GM03348 (cell line): Measurements from ENCODE around the gene RFFL.
"Not testable (repeated sequence)": the region's sequence is repeated elsewhere in the genome, so short reads cannot be mapped to it uniquely, and the experiment has no call there.

ENCODE experiments used
- DNase-seq: peaks from one replicate; pipeline ENCODE4 v3.0.0; 2012; ENCODE audit warnings: low spot score

The RFFL gene

DNA sequence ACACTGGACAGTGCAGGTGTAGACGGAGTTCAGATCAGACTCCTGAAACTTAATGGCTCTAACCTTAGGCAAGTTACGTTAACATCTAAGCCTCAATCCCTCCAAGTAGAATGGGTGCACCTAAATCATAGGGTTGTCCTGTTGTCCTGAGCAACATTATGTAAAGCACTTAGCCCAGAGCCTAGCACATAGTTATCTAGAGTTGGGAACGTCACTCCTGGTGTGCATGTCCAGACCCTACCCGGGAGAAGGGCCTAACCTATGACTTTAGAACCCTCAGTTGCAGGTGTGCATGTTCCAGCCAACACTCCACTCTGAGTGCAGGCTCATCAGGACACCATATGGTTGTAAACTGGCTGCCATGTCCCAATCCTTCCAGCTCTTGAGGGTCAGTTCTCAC lies 57.2 kb downstream of the RFFL start:
- DNase-seq, result no peak

DNA sequence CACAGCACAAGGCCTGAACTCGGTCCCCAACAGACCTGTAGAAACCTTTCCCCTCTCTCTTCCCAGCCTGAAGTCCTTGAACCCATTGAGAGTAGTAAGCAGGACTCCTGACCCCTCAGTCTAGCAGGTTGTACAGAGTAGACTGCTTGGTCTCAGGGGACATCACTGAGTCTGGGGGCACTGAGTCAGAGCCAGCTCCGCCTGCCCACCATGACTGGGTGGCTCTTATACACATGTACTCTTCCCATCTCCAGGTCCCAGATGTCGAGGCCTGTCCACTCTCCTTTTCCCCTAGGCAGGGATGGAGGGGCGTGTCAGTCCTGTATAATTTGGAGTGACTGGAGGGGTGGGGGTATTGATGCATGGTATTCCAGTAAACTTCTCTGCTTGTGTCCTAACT lies 59.7 kb downstream of the RFFL start:
- no peak for DNase-seq

DNA sequence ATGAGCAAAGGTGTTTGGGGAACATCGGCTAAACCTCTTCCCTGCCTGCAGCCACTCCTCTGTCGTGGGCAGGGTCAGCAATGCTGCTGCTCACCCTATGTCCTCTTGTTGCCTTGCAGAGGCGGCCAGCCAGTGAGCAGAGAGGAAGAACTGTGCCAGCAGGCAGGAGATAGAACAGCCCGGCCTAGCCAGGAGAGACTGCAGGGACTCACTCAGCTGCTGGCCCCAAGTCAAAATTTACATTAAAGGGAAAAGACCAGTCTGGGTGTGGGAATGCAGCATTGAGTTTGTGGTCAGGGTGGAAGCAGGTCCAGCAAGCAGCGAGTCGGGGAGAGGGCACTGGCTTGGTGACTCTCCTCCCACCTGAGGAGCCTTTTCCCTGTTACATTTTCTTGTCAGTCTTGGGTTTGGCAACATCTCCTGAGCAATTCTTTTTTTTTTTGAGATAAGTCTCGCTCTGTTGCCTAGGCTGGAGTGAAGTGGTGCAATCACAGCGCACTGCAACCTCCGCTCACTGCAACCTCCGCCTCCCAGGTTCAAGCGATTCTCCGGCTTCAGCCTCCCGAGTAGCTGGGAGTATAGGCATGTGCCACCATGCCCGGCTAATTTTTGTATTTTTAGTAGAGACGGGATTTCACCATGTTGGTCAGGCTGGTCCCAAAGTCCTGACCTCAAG lies 60.5 kb downstream of the RFFL start:
- no peak for DNase-seq

DNA sequence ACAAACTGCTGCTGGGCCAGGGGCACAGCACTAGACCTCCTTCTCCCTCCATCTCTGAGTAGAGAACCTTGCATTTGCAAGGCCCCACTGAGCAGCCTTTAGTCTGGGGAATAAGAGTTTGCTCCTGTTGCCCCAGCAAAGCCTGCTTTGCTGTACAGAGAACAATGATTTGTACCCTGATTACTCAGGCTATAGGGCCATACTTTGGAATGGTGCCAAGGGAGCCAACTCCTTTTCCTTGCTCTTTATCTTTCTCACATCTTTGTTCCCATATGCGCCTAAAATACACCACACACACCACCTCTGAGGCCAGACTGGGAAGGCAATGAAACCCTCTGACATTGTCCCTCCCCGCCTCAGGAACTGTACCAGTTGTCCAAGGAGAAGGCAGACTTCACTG lies 62.0 kb downstream of the RFFL start:
- DNase-seq, result no peak

DNA sequence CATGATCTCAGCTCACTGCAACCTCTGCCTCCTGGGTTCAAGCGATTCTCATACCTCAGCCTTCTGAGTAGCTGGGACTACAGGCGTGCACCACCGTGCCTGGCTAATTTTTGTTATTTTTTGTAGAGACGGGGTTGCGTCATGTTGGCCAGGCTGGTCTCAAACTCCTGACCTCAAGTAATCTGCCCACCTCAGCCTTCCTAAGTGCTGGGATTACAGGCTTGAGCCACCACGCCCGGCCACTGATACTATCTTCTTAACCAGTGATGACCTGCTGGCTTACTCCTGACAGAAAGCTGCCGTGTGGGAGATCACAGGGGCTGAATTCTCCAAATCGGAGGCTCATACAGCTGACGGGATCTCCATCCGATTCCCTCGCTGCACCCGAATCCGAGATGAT lies 62.5 kb downstream of the RFFL start:
- not testable (repeated sequence) for DNase-seq

DNA sequence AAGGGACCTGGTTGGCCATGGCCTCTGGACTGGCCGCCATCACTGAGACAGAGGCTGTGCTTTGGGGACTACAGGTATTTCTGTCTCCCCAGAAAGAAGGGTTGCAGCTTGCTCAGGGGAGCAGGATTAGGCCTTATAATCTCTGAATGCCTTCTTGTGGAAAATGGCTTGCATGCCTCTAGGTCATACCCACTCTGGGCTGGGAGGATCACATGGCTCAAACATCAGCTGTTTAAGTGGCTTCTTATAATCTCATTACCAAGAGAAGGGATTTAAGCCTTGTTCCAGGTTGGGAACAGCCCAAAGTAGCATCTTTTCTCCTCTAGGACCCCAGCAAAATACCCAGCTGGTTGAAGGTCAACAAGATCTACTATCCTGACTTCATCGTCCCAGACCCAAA lies 64.1 kb downstream of the RFFL start:
- DNase-seq, result no peak

DNA sequence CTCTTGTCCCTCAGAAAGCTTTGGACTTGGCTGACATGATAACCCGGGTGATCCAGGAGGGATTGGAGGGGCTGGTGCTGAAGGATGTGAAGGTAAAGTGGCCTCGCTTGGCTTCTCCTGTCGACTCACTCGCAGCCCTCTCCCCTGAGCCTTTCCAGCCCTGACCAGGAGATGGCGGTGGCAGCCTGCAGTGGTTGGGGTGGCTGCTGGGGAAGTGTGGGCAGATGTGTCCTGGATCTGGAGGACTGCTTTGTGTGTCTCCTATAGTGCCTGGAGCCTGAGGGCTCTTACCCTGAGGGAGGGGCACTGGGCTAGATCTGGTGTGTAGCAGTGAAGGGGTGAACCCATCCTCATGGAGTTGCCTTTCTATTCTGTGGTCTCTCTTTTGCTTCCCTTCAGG lies 65.3 kb downstream of the RFFL start:
- peak; percentile 91 for DNase-seq

DNA sequence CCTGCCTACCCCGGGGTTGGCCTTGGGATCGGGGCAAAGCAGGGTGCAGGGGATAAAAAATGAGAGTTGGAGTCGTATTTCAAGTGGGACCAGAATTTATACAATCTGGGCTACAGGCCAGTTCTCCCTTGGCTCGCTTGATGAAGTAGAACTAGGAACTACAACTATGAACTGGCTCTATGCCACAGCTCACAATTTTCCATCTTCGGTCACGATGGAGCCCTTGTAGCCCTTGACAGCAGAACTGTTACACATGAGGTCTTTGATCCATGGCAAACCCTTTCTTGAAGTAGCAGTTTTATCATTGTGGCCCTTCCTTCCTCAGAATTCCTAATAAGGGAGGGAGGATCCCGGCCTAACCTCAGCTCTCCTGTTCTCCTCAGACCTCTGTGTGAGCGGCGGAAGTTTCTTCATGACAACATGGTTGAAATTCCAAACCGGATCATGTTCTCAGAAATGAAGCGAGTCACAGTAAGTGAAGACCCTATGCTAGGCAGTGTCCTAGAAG lies 66.1 kb downstream of the RFFL start:
- no peak for DNase-seq

DNA sequence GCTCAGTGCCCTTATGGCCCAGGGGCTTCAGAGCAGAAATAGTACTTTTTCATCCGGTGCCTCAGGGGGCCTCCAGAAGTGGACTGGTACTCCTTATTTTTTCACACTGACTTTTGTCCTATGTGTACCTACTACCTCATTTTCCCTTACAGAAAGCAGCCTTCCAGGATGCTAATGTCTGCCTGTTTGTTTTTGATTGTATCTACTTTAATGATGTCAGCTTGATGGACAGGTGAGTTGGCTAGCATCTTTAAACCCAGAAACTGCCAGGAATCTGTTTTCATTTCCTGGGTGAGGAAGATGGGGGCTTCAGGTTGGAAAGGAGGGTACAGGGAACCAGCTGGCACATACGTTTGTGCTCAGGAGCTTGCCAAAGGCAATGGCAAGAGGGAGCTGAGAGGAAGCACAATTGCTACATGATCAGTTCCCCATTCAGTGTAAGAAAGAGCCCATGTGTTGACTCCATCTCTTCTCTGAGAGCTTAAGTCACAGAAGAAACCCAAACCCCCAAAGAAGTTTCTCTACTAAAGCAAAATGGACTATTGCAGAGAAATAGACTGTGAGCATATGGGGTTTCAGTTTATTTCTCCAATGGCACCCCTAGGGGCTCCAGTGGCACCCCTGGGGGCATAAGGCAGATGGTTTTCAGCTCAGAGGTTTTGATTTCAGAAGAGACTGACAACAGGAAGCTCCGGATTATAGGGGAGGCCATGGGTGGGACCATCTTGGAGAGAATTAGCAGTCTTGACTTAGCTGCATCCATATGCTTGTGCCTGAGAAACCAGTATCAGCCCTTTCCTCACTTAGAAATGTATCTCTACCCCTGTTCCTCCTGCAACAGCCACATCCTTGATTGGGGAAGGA lies 66.9 kb downstream of the RFFL start:
- no peak for DNase-seq

DNA sequence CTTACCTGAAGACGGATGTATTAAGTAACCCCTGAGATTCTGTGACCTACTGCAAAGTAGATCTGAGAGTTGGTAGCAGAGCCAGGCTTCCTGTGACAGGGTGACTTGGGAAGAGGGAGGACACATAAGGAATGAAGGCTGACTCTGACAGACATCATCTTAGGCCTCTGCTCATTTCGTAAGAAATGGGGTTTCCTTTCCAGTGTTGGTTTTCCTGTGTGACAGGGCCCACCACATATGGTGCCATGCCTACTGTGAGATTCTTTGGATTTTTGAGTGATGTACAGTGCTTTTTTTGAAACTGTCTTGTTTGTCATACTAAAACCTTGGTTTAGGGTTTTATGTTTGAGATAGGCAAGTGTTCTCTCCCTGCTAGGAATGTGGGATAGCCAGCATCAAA lies 70.5 kb downstream of the RFFL start:
- DNase-seq, result no peak

DNA sequence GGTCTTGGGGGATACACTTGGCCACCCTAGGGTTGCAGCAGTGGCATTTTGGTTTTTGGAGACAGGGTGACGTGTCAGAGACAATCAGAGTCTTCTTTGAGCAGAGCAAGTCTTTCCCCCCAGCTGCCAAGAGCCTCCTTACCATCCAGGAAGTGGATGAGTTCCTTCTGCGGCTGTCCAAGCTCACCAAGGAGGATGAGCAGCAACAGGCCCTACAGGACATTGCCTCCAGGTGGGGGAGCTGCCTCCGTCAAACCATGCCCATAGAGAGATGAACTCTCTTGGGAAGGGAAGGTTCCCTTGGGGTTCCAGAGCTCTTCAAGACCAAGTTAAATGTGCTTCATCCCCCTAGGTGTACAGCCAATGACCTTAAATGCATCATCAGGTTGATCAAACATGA lies 71.9 kb downstream of the RFFL start:
- no peak for DNase-seq

DNA sequence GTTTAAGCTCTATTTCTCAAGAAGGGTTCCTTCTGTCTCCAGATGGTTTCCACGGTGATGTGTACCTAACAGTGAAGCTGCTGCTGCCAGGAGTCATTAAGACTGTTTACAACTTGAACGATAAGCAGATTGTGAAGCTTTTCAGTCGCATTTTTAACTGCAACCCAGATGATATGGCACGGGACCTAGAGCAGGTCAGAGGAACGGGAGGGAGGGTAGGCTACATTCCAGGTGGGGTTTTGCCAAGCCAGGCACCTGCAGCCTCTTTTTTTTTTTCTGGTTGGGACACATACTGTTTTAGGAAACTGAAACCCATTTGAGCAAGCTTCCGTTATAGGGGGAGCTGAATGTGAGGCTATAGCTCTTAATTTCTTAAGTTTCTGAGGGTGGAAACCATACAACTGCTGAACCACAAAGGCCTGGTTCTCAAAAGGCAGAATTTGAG lies 72.6 kb downstream of the RFFL start:
- DNase-seq, result no peak

DNA sequence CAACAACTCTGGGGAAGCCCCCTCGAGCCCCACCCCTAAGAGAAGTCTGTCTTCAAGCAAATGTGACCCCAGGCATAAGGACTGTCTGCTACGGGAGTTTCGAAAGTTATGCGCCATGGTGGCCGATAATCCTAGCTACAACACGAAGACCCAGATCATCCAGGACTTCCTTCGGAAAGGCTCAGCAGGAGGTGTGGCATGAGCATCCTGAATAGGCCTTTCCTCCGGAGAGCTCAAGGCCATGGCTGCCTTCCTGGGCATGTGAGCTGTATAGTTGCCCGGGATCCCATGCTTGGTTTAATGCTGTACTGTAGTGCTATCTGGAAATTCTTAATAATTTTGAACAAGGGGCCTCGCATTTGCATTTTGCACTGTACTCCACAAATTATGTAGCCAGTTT lies 74.0 kb downstream of the RFFL start:
- no peak for DNase-seq

DNA sequence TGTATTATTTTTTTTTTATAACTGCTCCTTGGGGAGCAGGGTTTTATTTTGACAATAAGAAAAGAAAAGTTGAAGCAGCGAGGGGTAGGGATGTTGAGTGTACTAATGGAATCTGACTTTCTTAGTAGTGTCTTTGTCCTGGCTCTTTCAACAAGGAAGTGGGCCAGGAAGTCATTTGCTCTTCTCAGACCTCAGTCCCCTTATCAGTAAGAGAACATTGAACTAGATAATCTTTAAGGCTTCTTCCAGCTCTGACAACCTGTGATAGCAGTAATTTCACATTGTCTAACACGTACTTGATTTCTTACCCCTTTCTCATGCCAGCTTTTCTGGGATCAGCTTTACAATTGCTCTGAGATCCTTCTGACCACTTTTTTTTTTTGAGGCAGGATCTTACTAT lies 74.9 kb downstream of the RFFL start:
- no peak for DNase-seq

DNA sequence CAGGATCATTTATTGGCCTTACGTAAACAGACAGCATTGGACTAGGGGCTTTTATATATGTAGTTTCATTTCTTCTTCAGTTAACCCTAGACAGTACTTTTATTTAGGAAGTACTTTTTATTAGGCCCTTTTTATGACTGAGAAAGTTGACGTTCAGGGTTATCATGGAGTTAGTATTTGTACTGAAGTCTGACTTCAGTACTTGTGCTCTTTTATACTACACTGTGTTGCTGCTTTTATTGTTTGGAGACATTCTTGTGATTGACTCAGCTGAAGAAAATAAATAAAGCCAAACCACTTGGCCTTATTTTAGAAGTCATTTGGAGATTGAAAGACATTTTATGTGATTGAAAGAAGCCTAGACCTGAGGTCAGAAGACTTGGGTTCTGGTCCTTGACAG lies 76.3 kb downstream of the RFFL start:
- DNase-seq, result no peak

DNA sequence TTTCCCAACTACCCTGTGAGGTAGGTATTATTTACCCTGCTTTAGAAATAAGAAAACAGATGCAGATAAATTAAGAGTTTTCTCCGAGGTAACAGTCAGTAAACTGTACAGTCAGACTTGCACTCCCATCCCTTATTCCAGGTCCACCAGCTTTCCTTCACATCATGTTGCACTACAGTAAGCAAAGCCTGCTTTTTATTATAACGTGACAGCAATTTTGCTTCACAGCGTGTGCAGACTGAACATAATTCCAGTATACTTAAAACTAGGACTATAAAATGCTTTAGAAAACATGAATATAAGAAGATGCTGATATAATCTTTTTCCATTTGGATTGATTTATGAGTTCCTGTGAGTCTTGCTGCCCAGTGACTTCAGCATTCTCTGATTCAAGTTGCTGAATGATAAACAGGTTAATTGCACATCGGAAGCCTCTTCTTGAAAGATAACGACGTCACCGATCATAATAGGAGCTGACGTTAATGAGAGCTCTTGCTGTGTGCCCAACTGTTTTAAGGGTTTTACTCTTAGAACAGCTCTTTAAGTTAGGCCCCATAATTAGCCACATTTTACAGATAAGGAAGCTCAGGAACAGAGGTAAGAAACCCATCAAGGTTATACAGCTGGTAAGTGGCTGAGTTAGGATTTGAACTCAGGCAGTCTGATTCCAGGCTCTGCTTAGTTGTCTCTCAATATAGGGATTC lies 81.8 kb downstream of the RFFL start:
- peak; percentile 33 for DNase-seq

DNA sequence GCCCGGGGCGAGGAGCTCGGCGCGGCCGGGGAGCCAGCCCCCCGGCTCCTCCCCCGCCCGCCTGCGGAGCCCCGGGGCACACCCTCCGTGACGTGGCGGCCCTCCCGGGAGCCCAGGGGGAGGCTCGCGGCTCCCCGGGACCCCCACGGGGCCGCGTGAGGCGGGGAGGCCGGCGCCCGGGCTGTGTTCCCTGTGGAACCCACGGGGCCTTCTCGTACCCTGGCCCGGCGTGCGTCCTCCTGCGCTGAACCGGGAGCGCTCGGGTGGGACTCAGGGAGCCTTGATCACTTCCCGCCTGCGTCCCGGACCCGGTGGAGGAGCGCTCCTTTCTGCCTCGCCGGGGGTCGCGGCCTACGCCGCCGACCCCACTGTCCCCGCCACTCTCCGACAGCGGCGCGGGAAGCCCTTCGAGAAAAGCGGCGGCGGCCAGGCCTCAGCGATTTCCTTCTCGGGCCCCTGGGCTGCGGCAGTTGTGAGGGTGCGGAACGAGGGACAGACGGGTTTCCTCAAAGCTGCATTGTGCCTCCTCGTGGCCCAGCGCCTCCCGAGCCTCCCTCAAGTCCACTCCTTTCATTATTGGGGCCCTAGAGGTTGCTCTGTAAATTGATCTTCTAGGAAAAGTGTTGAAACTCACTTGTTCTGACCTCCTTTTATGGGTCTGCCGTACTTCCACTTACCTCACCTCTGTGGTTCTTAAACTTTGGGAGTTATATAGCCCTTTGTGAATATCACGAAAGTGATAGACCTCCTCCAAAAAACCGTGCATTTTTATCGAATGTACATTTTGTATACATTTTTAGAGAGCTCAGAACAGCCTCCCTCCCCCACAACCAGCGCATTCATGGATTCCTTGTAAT lies 82.6 kb downstream of the RFFL start:
- peak; percentile 98 for DNase-seq

DNA sequence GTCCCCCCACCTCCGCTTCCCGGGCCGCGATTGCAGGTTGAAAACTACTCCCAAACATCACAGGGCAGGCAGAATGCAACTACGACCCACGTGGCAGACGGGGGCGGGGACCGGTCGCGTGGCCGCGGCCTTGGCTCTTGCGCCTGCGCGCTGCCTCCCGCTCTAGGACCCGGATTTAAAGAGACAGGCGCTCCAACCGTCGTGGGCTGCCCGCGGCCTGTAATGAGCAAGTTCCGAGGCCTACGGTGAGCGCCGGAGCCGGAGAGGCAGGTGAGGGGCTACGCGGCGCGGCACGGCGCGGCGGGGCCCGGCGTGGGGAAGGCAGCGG lies 83.2 kb downstream of the RFFL start, which contains the start of gene LIG3:
LIG3 (plus strand) TSS at position 160 of the 328 bp plus-strand sequence. CDS start 2,494 bp downstream, outside the sequence.
- DNase-seq, result peak; percentile 98

DNA sequence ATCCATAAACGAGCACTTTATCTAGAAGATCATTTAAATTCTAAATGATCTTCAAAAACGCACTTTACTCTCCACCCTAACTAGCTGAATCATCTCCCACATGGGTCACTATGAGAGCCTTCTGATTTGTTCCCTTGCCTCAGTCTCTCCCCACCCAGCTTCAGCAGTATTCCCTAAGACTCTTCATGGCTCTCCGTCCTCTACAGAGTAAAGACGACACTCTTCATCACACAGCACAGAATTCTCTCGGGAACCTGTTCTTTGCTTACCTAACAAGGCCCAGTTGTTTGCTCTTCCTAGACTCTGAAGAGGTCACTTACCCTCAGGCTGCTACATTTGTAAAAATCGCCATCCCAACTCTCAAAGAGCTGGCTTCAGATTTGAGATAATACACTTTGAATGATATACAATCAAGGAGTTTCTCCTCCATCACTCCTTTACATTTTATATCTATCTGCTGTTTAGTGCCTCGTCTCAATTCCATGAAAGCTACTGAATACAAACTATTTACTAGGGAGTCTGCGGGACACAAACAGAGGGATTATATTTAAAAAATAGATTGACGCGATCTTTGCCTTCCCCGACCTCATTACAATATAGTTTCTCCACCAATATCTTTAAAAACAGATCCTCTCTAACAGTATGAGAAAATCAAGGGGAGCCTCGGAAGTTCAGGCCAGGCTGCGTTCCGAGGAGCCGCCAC lies 83.7 kb downstream of the RFFL start:
- peak; percentile 47 for DNase-seq

DNA sequence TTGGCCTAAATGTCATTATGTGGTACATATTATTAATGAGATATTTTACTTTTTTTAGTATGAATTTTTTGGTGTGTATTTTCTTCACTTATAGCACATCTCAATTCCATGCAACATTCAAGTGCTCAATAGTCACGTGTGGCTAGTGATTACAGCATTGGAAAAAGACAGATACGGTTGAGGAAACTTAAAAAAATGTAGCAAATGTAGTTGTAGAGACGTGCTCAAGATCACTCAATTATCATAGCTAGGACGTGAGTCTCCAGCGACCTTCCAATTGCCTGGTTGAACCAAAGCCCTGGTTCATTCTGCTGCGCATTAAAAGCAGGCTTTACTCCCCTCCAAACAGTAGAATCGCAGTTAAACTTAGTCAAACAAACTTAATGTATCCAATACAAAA lies 84.4 kb downstream of the RFFL start:
- DNase-seq, result no peak
